Kidney (tissue), 14 donors: ENCODE data around the gene TMEM220. TPM values are rescaled to one million over a fixed set of nuclear protein-coding genes. Genes with fewer than 3 reads are reported as not detected.

Source experiments
- DNase-seq, 5 donors: peaks; one replicate each; pipeline ENCODE4 v3.0.0-alpha.2; 2013 to 2020
- FAIRE-seq: peaks from 2 replicates; lab custom pipeline; 2012; peaks lifted over from hg19 to GRCh38; lab: Jason Lieb, UNC
- H3K27ac ChIP-seq, 2 donors: one replicate each; pipeline ENCODE4 v1.7.0; 2013; ENCODE audit warnings: low read depth in 2 of 2, low read length in 2 of 2, inconsistent platforms in 1 of 2
- H3K27me3 ChIP-seq: one replicate; pipeline ENCODE4 v1.7.1; 2013; ENCODE audit warnings: low read length, inconsistent platforms; ENCODE audit not compliant: control insufficient read depth, insufficient read depth
- H3K36me3 ChIP-seq, 3 donors: one replicate each; pipeline versions ENCODE4 v1.7.0 to v1.7.1; 2013; ENCODE audit warnings: low read length in 3 of 3, control low read depth in 1 of 3, inconsistent platforms in 1 of 3; ENCODE audit not compliant: insufficient read depth in 3 of 3, control insufficient read depth in 2 of 3
- H3K4me1 ChIP-seq, 3 donors: one replicate each; pipeline versions ENCODE4 v1.7.0 to v1.7.1; 2013; ENCODE audit warnings: low read length in 3 of 3, inconsistent platforms in 1 of 3, low read depth in 1 of 3; ENCODE audit not compliant: control insufficient read depth in 2 of 3, insufficient read depth in 2 of 3
- H3K4me3 ChIP-seq, 3 donors: one replicate each; pipeline versions ENCODE4 v1.7.0 to v1.8.1; 2013; ENCODE audit warnings: low read length in 3 of 3, control low read depth in 1 of 3, inconsistent platforms in 1 of 3
- H3K9ac ChIP-seq, 3 donors: one replicate each; pipeline versions ENCODE4 v1.7.0 to v1.7.1; 2013; ENCODE audit warnings: low read length in 3 of 3, control low read depth in 1 of 3, inconsistent platforms in 1 of 3
- H3K9me3 ChIP-seq, 3 donors: one replicate each; pipeline versions ENCODE4 v1.7.0 to v1.7.1; 2013; ENCODE audit warnings: low read length in 3 of 3, control low read depth in 1 of 3, inconsistent platforms in 1 of 3; ENCODE audit not compliant: control insufficient read depth in 2 of 3, insufficient read depth in 1 of 3
- CTCF ChIP-seq: IDR thresholded peaks from 3 replicates; pipeline ENCODE4 v1.5.1; 2012; ENCODE audit warnings: mild to moderate bottlenecking, moderate library complexity, borderline replicate concordance; ENCODE audit not compliant: insufficient read depth; ENCODE audit errors: extremely low read depth
- intact Hi-C: fragments of 100-400 bp; cut with DNase I; formaldehyde crosslinking; loops from one replicate; pipeline ENCODE4 v1.11.1; 2022
- polyA plus RNA-seq: library from polyadenylated mRNA; stranded (reverse); fragments of 350-450 nt; fragmentation: Illumina TruSeq; extraction: RNeasy Lipid Tissue Mini Kit (QIAGEN cat#74804); gene quantifications from one replicate; pipeline ENCODE4 v1.2.3, GENCODE V29; 2014; ENCODE audit warnings: low read depth, low replicate concordance; ENCODE audit not compliant: insufficient read depth
- total RNA-seq: library from RNA; stranded (reverse); fragmentation: NEBNext Ultra II Directional; extraction: Animal tissue kit (Norgen Biotek cat#: 25700); gene quantifications from one replicate; pipeline ENCODE4 v1.2.1, GENCODE V29; 2021
- donor health status: control.
- donor health status: control.
- donor health status: control.
- donor health status: control.
- donor health status: control.
- donor health status: DM: yes; HTN: yes; CAD: no.
- donor health status: Normal renal cell carcinoma (clear cell type).

TMEM220 gene
- total and polyA plus RNA-seq, 2 donors from 2014 or later = 13.3 to 16.4 TPM

- Histone ChIP-seq H3K9me3 (no peaks in the 10 kb centered on the region), H3K4me3 (no peak overlapping the region), H3K9ac (no peak overlapping the region), H3K36me3 (no peaks in the 10 kb centered on the region), H3K4me1 (no peaks in the 10 kb centered on the region), H3K27me3 (no peaks in the 10 kb centered on the region), H3K27ac (no peak overlapping the region)
- DNase-seq (no peak), FAIRE-seq (no peak)
- TF ChIP-seq CTCF = no peak
- intact Hi-C loops = no loop called here
Observed at GRCh38 chr17:10666906-10667305, 62.9 kb downstream of the TMEM220 start.

- Histone ChIP-seq H3K4me1 (no peaks in the 10 kb centered on the region), H3K9me3 (no peaks in the 10 kb centered on the region), H3K9ac (no peak overlapping the region), H3K27me3 (no peaks in the 10 kb centered on the region), H3K27ac (no peak overlapping the region), H3K36me3 (peaks cover 0 to 3% (median 0%) of the 10 kb centered on the region in 3 donors), H3K4me3 (no peak overlapping the region)
- intact Hi-C loops = no loop called here
- FAIRE-seq (no peak), DNase-seq (no peak)
- TF ChIP-seq CTCF = no peak
Observed at GRCh38 chr17:10664571-10664970, 65.3 kb downstream of the TMEM220 start.

Other genes starting within 250 kb of the TMEM220 start
- gene MYH1, start 211.5 kb downstream of the TMEM220 start, total RNA-seq = not detected
- not detected for gene MYH1, start 211.5 kb downstream of the TMEM220 start, polyA plus RNA-seq
- gene MYH2, start 180.4 kb downstream of the TMEM220 start, total RNA-seq = not detected
- not detected for gene MYH2, start 180.4 kb downstream of the TMEM220 start, polyA plus RNA-seq
- 2.9 TPM for gene MYH3, start 72.7 kb downstream of the TMEM220 start, total RNA-seq
- 2.5 TPM for gene MYH3, start 72.7 kb downstream of the TMEM220 start, polyA plus RNA-seq
- 27.0 TPM for gene SCO1, start 32.5 kb downstream of the TMEM220 start, total RNA-seq
- 34.9 TPM for gene SCO1, start 32.5 kb downstream of the TMEM220 start, polyA plus RNA-seq
- 9.2 TPM for gene ADPRM, start 32.4 kb downstream of the TMEM220 start, total RNA-seq
- gene ADPRM, start 32.4 kb downstream of the TMEM220 start, polyA plus RNA-seq = 9.6 TPM
- gene TMEM238L, start 74.1 kb upstream of the TMEM220 start, total RNA-seq = 0.47 TPM
- gene TMEM238L, start 74.1 kb upstream of the TMEM220 start, polyA plus RNA-seq = 3.2 TPM
- gene PIRT, start 108.1 kb upstream of the TMEM220 start, total RNA-seq = not detected
- gene PIRT, start 108.1 kb upstream of the TMEM220 start, polyA plus RNA-seq = not detected